ENCODE measurements around the gene ALDOB.

ALDOB gene

GRCh38 chr9:101465326-101465915 is 29.8 kb upstream of the ALDOB start:
- TF ChIP-seq EGR1 (IDR thresholded peaks at IDR 0.05) (no peak), RAD21 (IDR thresholded peaks at IDR 0.05; ENCODE audit: low read depth) (peak; percentile 65), CEBPB (IDR thresholded peaks at IDR 0.05) (peak; percentile 59), REST (IDR thresholded peaks at IDR 0.05; ENCODE audit: low read depth) (no peak)

DNA sequence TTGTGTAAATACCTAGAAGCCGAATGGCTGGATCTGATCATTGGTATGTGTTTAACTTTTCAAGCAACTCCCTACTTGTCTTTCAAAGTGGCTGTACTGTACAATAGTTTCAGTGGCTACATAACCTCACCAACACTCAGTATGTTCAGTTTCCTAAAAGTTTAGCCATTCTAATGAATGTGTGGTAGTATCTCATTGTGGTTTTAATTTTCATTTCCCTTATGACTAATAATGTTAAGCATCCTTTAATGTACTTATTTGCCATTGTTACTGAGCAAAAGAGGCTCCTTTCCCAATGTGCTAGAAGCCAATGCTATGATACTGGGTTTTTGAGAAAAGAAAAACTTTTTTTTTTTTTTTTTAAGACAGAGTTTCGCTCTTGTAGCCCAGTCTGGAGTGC is 27.8 kb upstream of the ALDOB start:
- TF ChIP-seq NFIC (IDR thresholded peaks at IDR 0.05) (no peak), YY1 (IDR thresholded peaks at IDR 0.05; ENCODE audit: low read depth) (no peak), TEAD4 (IDR thresholded peaks at IDR 0.05) (no peak), USF1 (IDR thresholded peaks at IDR 0.05) (no peak), CEBPB (IDR thresholded peaks at IDR 0.05) (no peak), CREB1 (IDR thresholded peaks at IDR 0.05; ENCODE audit: low read depth) (no peak), EGR1 (IDR thresholded peaks at IDR 0.05) (no peak), ZBTB7A (IDR thresholded peaks at IDR 0.05; ENCODE audit: low read depth) (no peak), REST (IDR thresholded peaks at IDR 0.05; ENCODE audit: low read depth) (no peak), EP300 (IDR thresholded peaks at IDR 0.05; ENCODE audit: borderline replicate concordance) (no peak), TAF1 (IDR thresholded peaks at IDR 0.05; ENCODE audit: low read depth) (no peak), TCF12 (IDR thresholded peaks at IDR 0.05; ENCODE audit: low read depth) (no peak)

- no peak for TF ChIP-seq CEBPB (IDR thresholded peaks at IDR 0.05)
- no peak for TF ChIP-seq EGR1 (IDR thresholded peaks at IDR 0.05)
- no peak for TF ChIP-seq RAD21 (IDR thresholded peaks at IDR 0.05; ENCODE audit: low read depth)
- TF ChIP-seq CREB1 (IDR thresholded peaks at IDR 0.05; ENCODE audit: low read depth), result no peak
- no peak for TF ChIP-seq YY1 (IDR thresholded peaks at IDR 0.05; ENCODE audit: low read depth)
- no peak for TF ChIP-seq EP300 (IDR thresholded peaks at IDR 0.05; ENCODE audit: borderline replicate concordance)
- TF ChIP-seq TCF12 (IDR thresholded peaks at IDR 0.05; ENCODE audit: low read depth), result no peak
Observed at GRCh38 chr9:101462558-101462957, 27.0 kb upstream of the ALDOB start.

- TF ChIP-seq TCF12 (IDR thresholded peaks at IDR 0.05; ENCODE audit: low read depth) (no peak), USF1 (IDR thresholded peaks at IDR 0.05) (no peak), ZBTB7A (IDR thresholded peaks at IDR 0.05; ENCODE audit: low read depth) (no peak), NFIC (IDR thresholded peaks at IDR 0.05) (no peak)
Observed at GRCh38 chr9:101460965-101461364, 25.4 kb upstream of the ALDOB start.

DNA sequence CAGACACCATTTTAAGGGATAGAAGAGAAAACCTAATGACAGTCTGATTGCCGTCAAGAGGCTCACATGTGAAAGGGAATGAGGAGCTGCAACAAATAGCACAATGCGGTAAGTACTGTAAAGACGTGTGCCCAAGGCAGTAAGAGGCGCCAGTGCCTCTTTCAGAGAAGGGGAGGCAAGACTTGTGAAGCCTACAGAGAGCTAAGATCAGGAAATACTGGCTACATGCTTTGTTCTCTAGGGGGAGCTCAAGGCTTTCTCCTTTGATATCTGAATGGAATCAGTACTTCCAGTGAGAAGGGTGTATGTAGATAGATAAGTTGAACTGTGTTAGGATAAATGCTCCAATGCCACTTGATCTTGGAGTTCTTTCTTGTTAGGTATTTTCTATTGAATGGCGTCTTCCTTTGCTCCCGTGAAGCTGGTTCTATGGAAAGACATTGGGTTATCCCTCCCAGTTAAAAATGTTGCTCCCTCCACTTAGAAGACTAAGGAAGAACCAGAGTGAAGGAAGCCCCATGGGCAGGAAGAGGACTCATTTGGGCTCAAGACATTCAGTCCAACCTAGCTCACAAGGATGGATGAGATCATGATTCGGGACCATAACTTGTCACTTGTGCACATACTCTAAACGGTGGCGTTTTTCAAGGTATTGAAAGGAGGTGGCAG is 23.5 kb upstream of the ALDOB start:
- peak; percentile 84 for TF ChIP-seq RAD21 (IDR thresholded peaks at IDR 0.05; ENCODE audit: low read depth)
- TF ChIP-seq CREB1 (IDR thresholded peaks at IDR 0.05; ENCODE audit: low read depth), result no peak

GRCh38 chr9:101457003-101457402 is 21.4 kb upstream of the ALDOB start:
- TF ChIP-seq EP300 (IDR thresholded peaks at IDR 0.05; ENCODE audit: borderline replicate concordance) (no peak), REST (IDR thresholded peaks at IDR 0.05; ENCODE audit: low read depth) (no peak), CREB1 (IDR thresholded peaks at IDR 0.05; ENCODE audit: low read depth) (no peak), ZBTB7A (IDR thresholded peaks at IDR 0.05; ENCODE audit: low read depth) (no peak), RAD21 (IDR thresholded peaks at IDR 0.05; ENCODE audit: low read depth) (no peak), EGR1 (IDR thresholded peaks at IDR 0.05) (no peak), NFIC (IDR thresholded peaks at IDR 0.05) (no peak), FOXM1 (IDR thresholded peaks at IDR 0.05; ENCODE audit: borderline replicate concordance, low read depth) (no peak), USF1 (IDR thresholded peaks at IDR 0.05) (no peak), TEAD4 (IDR thresholded peaks at IDR 0.05) (no peak), TCF12 (IDR thresholded peaks at IDR 0.05; ENCODE audit: low read depth) (no peak), CEBPB (IDR thresholded peaks at IDR 0.05) (no peak), TAF1 (IDR thresholded peaks at IDR 0.05; ENCODE audit: low read depth) (no peak), YY1 (IDR thresholded peaks at IDR 0.05; ENCODE audit: low read depth) (no peak)
- TF ChIP-seq, protein P1, sequence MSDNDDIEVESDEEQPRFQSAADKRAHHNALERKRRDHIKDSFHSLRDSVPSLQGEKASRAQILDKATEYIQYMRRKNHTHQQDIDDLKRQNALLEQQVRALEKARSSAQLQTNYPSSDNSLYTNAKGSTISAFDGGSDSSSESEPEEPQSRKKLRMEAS (IDR thresholded peaks at IDR 0.05), result no peak

All from Ishikawa (cell line).